Left lobe of liver (tissue), 2 donors: ENCODE results near the gene EVA1A. TPM values are rescaled to one million over a fixed set of nuclear protein-coding genes. Genes with fewer than 3 reads are reported as not detected.

Source experiments
- ATAC-seq: fragments of 200-7000 bp; cut with Tn5 transposase; one replicate; pipeline ENCODE4 v1.9.1; 2020; ENCODE audit warnings: mild to moderate bottlenecking, moderate library complexity
- DNase-seq: peaks from one replicate; pipeline ENCODE4 v3.0.0-alpha.2; 2020; ENCODE audit warnings: low spot score
- total RNA-seq: library from RNA; stranded (reverse); gene quantifications from one replicate; pipeline ENCODE4 v1.2.1, GENCODE V29; 2021
- donor health status: DM: no; HTN: no; CAD: no; lungs with moderate emphysema.
- donor health status: DM: no; HTN: yes; CAD: no.

Gene EVA1A
- total RNA-seq, 1 donor from 2014 or later: 84.3 TPM

GRCh38 chr2:75458201-75458600 lies 102.5 kb downstream of the EVA1A start:
- DNase-seq: no peak
- ATAC-seq: no peak

GRCh38 chr2:75456825-75457224 lies 103.9 kb downstream of the EVA1A start:
- ATAC-seq (no peak), DNase-seq (no peak)

- ATAC-seq (no peak), DNase-seq (no peak)
Measured at GRCh38 chr2:75456111-75456510, 104.6 kb downstream of the EVA1A start.

- ATAC-seq (no peak), DNase-seq (no peak)
Measured at GRCh38 chr2:75454241-75454620, 106.5 kb downstream of the EVA1A start.

- DNase-seq (no peak), ATAC-seq (no peak)
Measured at GRCh38 chr2:75453384-75454240, 107.1 kb downstream of the EVA1A start.

GRCh38 chr2:75450068-75450467 lies 110.7 kb downstream of the EVA1A start:
- DNase-seq (no peak), ATAC-seq (no peak)

GRCh38 chr2:75447176-75447575 lies 113.6 kb downstream of the EVA1A start:
- DNase-seq: no peak
- ATAC-seq: no peak

Other genes with a start within 250 kb of the EVA1A start
- gene MRPL19, start 85.8 kb upstream of the EVA1A start, total RNA-seq: 45.2 TPM
- 17.8 TPM for gene GCFC2, start 150.0 kb upstream of the EVA1A start, total RNA-seq